CD4-positive, alpha-beta memory T cell (primary cell): ENCODE results near the gene GNAL. TPM values are rescaled to one million over a fixed set of nuclear protein-coding genes. Genes with fewer than 3 reads are reported as not detected.

ENCODE experiments used
- CTCF ChIA-PET: fragments of 350-600 bp; sonication (Branson Sonifier 250); formaldehyde crosslinking; loops from one replicate; lab custom pipeline; 2021; ENCODE audit warnings: inconsistent platforms; ENCODE audit not compliant: partially characterized antibody; lab: Charles Lee
- POLR2A ChIA-PET: fragments of 350-600 bp; sonication (Branson Sonifier 250); formaldehyde crosslinking; loops from one replicate; lab custom pipeline; 2021; ENCODE audit not compliant: partially characterized antibody; lab: Charles Lee
- DNase-seq, 5 donors: peaks; one replicate each; pipeline versions ENCODE4 v3.0.0 to v3.0.0-alpha.2; 2020 to 2022; ENCODE audit warnings: mixed read lengths in 1 of 5
- H3K27ac ChIP-seq: one replicate; pipeline ENCODE4 v1.7.0; 2013; ENCODE audit warnings: low read depth, low read length
- H3K27me3 ChIP-seq: 2 replicates; pipeline ENCODE4 v1.7.0; 2013; ENCODE audit warnings: mild to moderate bottlenecking, low read length, moderate library complexity; ENCODE audit not compliant: insufficient read depth
- H3K36me3 ChIP-seq: 2 replicates; pipeline ENCODE4 v1.7.0; 2013; ENCODE audit warnings: mild to moderate bottlenecking, low read length, moderate library complexity; ENCODE audit not compliant: insufficient read depth
- H3K4me1 ChIP-seq: 2 replicates; pipeline ENCODE4 v1.7.0; 2013; ENCODE audit warnings: mild to moderate bottlenecking, low read length, moderate library complexity; ENCODE audit not compliant: insufficient read depth
- H3K4me3 ChIP-seq, 2 donors: one replicate each; pipeline ENCODE4 v1.7.0; 2013; ENCODE audit warnings: low read length in 2 of 2, mild to moderate bottlenecking in 1 of 2
- H3K9me3 ChIP-seq, 2 donors: one replicate each; pipeline ENCODE4 v1.7.0; 2013; ENCODE audit warnings: low read length in 2 of 2, control low read depth in 1 of 2; ENCODE audit not compliant: control insufficient read depth in 1 of 2
- H3K27ac Mint-ChIP-seq, 7 donors: one replicate each; pipeline ENCODE4 v1.8.0; 2020 to 2021; ENCODE audit warnings: mixed read lengths in 7 of 7, mild to moderate bottlenecking in 6 of 7, inconsistent platforms in 3 of 7, moderate library complexity in 3 of 7
- H3K27me3 Mint-ChIP-seq, 2 donors: one replicate each; pipeline ENCODE4 v1.8.0; 2020 to 2021; ENCODE audit warnings: mixed read lengths in 2 of 2
- H3K36me3 Mint-ChIP-seq, 2 donors: one replicate each; pipeline ENCODE4 v1.8.0; 2020 to 2021; ENCODE audit warnings: mixed read lengths in 2 of 2, inconsistent platforms in 1 of 2, mild to moderate bottlenecking in 1 of 2
- H3K4me1 Mint-ChIP-seq, 4 donors: one replicate each; pipeline ENCODE4 v1.8.0; 2020 to 2021; ENCODE audit warnings: mixed read lengths in 4 of 4, mild to moderate bottlenecking in 1 of 4
- H3K4me3 Mint-ChIP-seq, 8 donors: one replicate each; pipeline ENCODE4 v1.8.0; 2020 to 2021; ENCODE audit warnings: mixed read lengths in 8 of 8, mild to moderate bottlenecking in 7 of 8, moderate library complexity in 6 of 8, inconsistent platforms in 3 of 8
- H3K9me3 Mint-ChIP-seq, 8 donors: one replicate each; pipeline ENCODE4 v1.8.0; 2020 to 2021; ENCODE audit warnings: mixed read lengths in 8 of 8, mild to moderate bottlenecking in 5 of 8, inconsistent platforms in 3 of 8, moderate library complexity in 1 of 8
- intact Hi-C: fragments of 100-400 bp; cut with micrococcal nuclease; formaldehyde crosslinking; loops from one replicate; pipeline ENCODE4 v1.15.1; 2023
- polyA plus RNA-seq, 2 donors: library from polyadenylated mRNA; unstranded; fragments of 300-500 nt; fragmentation: Illumina TruSeq; gene quantifications; one replicate each; pipeline ENCODE4 v1.2.3, GENCODE V29; 2021
- total RNA-seq, 2 experiments: library from RNA; stranded (reverse); gene quantifications; one replicate each; pipeline ENCODE4 v1.2.3, GENCODE V29; 2021

Gene GNAL
- total and polyA plus RNA-seq, 4 experiments from 2014 or later: 0.20 to 0.33 (median 0.26) TPM; not detected in 1

GRCh38 chr18:11736656-11737055 is 47.6 kb downstream of the GNAL start:
- Mint-ChIP-seq H3K36me3 (no peaks in the 10 kb centered on the region), H3K9me3 (no peaks in the 10 kb centered on the region), H3K27me3 (peaks cover 26 to 27% of the 10 kb centered on the region in 2 donors), H3K27ac (no peak overlapping the region), H3K4me1 (peaks cover 0 to 3% (median under 1%) of the 10 kb centered on the region in 4 donors), H3K4me3 (no peak overlapping the region)
- ChIA-PET CTCF (interaction anchor here (0.9 to 2.4 kb wide), 2 partner anchors 11 to 23 kb away, joined by 3 to 9 read pairs; no protein-coding TSS in a partner anchor), POLR2A (no interaction called here)
- Histone ChIP-seq H3K36me3 (no peaks in the 10 kb centered on the region), H3K9me3 (no peaks in the 10 kb centered on the region), H3K27me3 (no peaks in the 10 kb centered on the region), H3K27ac (no peak overlapping the region), H3K4me1 (no peaks in the 10 kb centered on the region), H3K4me3 (no peak overlapping the region)
- intact Hi-C loops: no loop called here
- no peak for DNase-seq

- peaks cover 17 to 24% of the 10 kb centered on the region in 2 donors for H3K27me3 Mint-ChIP-seq
- ChIA-PET CTCF (interaction anchor here (0.9 to 1.2 kb wide), 2 partner anchors 19 to 298 kb away, joined by 3 to 4 read pairs; no protein-coding TSS in a partner anchor), POLR2A (no interaction called here)
- H3K9me3 ChIP-seq: no peaks in the 10 kb centered on the region
- H3K9me3 Mint-ChIP-seq: no peaks in the 10 kb centered on the region
- intact Hi-C loops: loop anchor here (10.0 kb wide), 1 partner anchor 885 kb away; no protein-coding TSS in a partner anchor
- H3K27ac Mint-ChIP-seq: no peak overlapping the region
- H3K4me3 Mint-ChIP-seq: no peak overlapping the region
- no peak overlapping the region for H3K27ac ChIP-seq
- H3K36me3 Mint-ChIP-seq: no peaks in the 10 kb centered on the region
- no peaks in the 10 kb centered on the region for H3K27me3 ChIP-seq
- DNase-seq: no peak
- H3K36me3 ChIP-seq: no peaks in the 10 kb centered on the region
- H3K4me1 Mint-ChIP-seq: no peaks in the 10 kb centered on the region
- H3K4me3 ChIP-seq: no peak overlapping the region
- H3K4me1 ChIP-seq: no peaks in the 10 kb centered on the region
These were observed 50.8 kb downstream of the GNAL start for GRCh38 chr18:11739893-11740292.

GRCh38 chr18:11740461-11740860 is 51.4 kb downstream of the GNAL start:
- Mint-ChIP-seq H3K4me3 (no peak overlapping the region), H3K27me3 (peaks cover 17 to 26% of the 10 kb centered on the region in 2 donors), H3K9me3 (no peaks in the 10 kb centered on the region), H3K36me3 (no peaks in the 10 kb centered on the region), H3K27ac (no peak overlapping the region), H3K4me1 (no peaks in the 10 kb centered on the region)
- no peaks in the 10 kb centered on the region for H3K4me1 ChIP-seq
- H3K9me3 ChIP-seq: no peaks in the 10 kb centered on the region
- peaks cover under 1% of the 10 kb centered on the region for H3K27me3 ChIP-seq
- POLR2A ChIA-PET: no interaction called here
- H3K4me3 ChIP-seq: no peak overlapping the region
- intact Hi-C loops: loop anchor here (10.0 kb wide), 1 partner anchor 886 kb away; no protein-coding TSS in a partner anchor
- CTCF ChIA-PET: interaction anchor here (0.9 to 1.2 kb wide), 2 partner anchors 20 to 298 kb away, joined by 3 to 4 read pairs; no protein-coding TSS in a partner anchor
- H3K36me3 ChIP-seq: no peaks in the 10 kb centered on the region
- H3K27ac ChIP-seq: no peak overlapping the region
- DNase-seq: no peak

GRCh38 chr18:11741505-11742145 is 52.6 kb downstream of the GNAL start:
- Mint-ChIP-seq H3K36me3 (no peaks in the 10 kb centered on the region), H3K4me1 (no peaks in the 10 kb centered on the region), H3K4me3 (no peak overlapping the region), H3K9me3 (no peaks in the 10 kb centered on the region), H3K27ac (peak overlapping the region in 1 of 7 donors; percentile 5), H3K27me3 (peaks cover 24 to 31% of the 10 kb centered on the region in 2 donors)
- peaks cover 5% of the 10 kb centered on the region for H3K27me3 ChIP-seq
- no peaks in the 10 kb centered on the region for H3K4me1 ChIP-seq
- peak in 1 of 5 donors; percentile 16 for DNase-seq
- intact Hi-C loops: loop anchor here (10.0 kb wide), 1 partner anchor 887 kb away; no protein-coding TSS in a partner anchor
- H3K9me3 ChIP-seq: no peaks in the 10 kb centered on the region
- H3K36me3 ChIP-seq: no peaks in the 10 kb centered on the region
- CTCF ChIA-PET: interaction anchor here (0.9 kb wide), 1 partner anchor 9 kb away, joined by 5 read pairs; no protein-coding TSS in a partner anchor
- POLR2A ChIA-PET: no interaction called here
- H3K27ac ChIP-seq: no peak overlapping the region
- no peak overlapping the region for H3K4me3 ChIP-seq

- H3K4me1 ChIP-seq: no peaks in the 10 kb centered on the region
- Mint-ChIP-seq H3K27ac (no peak overlapping the region), H3K4me3 (no peak overlapping the region), H3K4me1 (peaks cover under 1 to 9% (median 5%) of the 10 kb centered on the region in 4 donors), H3K36me3 (no peaks in the 10 kb centered on the region), H3K27me3 (peaks cover 38 to 40% of the 10 kb centered on the region in 2 donors), H3K9me3 (no peaks in the 10 kb centered on the region)
- no peaks in the 10 kb centered on the region for H3K9me3 ChIP-seq
- CTCF ChIA-PET: interaction anchor here (1.0 kb wide), 1 partner anchor 192 kb away, joined by 3 read pairs; no protein-coding TSS in a partner anchor
- no peak overlapping the region for H3K4me3 ChIP-seq
- H3K36me3 ChIP-seq: no peaks in the 10 kb centered on the region
- intact Hi-C loops: loop anchor here (10.0 kb wide), 1 partner anchor 891 kb away; no protein-coding TSS in a partner anchor
- no peak for DNase-seq
- POLR2A ChIA-PET: no interaction called here
- peaks cover 5% of the 10 kb centered on the region for H3K27me3 ChIP-seq
- no peak overlapping the region for H3K27ac ChIP-seq
These were observed 56.5 kb downstream of the GNAL start for GRCh38 chr18:11745521-11745920.

- H3K36me3 Mint-ChIP-seq: no peaks in the 10 kb centered on the region
- POLR2A ChIA-PET: no interaction called here
- Histone ChIP-seq H3K27ac (no peak overlapping the region), H3K9me3 (no peaks in the 10 kb centered on the region), H3K36me3 (no peaks in the 10 kb centered on the region), H3K4me1 (no peaks in the 10 kb centered on the region), H3K4me3 (no peak overlapping the region), H3K27me3 (peaks cover 7% of the 10 kb centered on the region)
- CTCF ChIA-PET: no interaction called here
- DNase-seq: no peak
- no peak overlapping the region for H3K4me3 Mint-ChIP-seq
- intact Hi-C loops: loop anchor here (10.0 kb wide), 1 partner anchor 892 kb away; no protein-coding TSS in a partner anchor
- H3K27me3 Mint-ChIP-seq: peaks cover 43 to 46% of the 10 kb centered on the region in 2 donors
- no peak overlapping the region for H3K27ac Mint-ChIP-seq
- H3K9me3 Mint-ChIP-seq: peaks cover 0 to 1% (median 0%) of the 10 kb centered on the region in 8 donors
- H3K4me1 Mint-ChIP-seq: peaks cover 6 to 19% (median 11%) of the 10 kb centered on the region in 4 donors
These were observed 58.2 kb downstream of the GNAL start for GRCh38 chr18:11747286-11747685.

GRCh38 chr18:11747731-11748130 is 58.7 kb downstream of the GNAL start:
- ChIA-PET CTCF (no interaction called here), POLR2A (no interaction called here)
- Mint-ChIP-seq H3K36me3 (no peaks in the 10 kb centered on the region), H3K27ac (no peak overlapping the region), H3K4me1 (peaks cover 6 to 21% (median 12%) of the 10 kb centered on the region in 4 donors), H3K27me3 (peaks cover 40 to 44% of the 10 kb centered on the region in 2 donors), H3K4me3 (no peak overlapping the region), H3K9me3 (peaks cover 0 to 1% (median 0%) of the 10 kb centered on the region in 8 donors)
- Histone ChIP-seq H3K4me1 (no peaks in the 10 kb centered on the region), H3K4me3 (no peak overlapping the region), H3K36me3 (no peaks in the 10 kb centered on the region), H3K27ac (no peak overlapping the region), H3K27me3 (peaks cover 8% of the 10 kb centered on the region), H3K9me3 (no peaks in the 10 kb centered on the region)
- no peak for DNase-seq
- intact Hi-C loops: loop anchor here (10.0 kb wide), 1 partner anchor 893 kb away; no protein-coding TSS in a partner anchor
